Measurements from ENCODE around the gene KIF6.

- TF ChIP-seq CTCF (IDR thresholded peaks at IDR 0.05; ENCODE audit: control extremely low read depth in 1 of 3, insufficient read depth in 1 of 3, low read depth in 1 of 3, low read length in 3 of 3) (no peak), TAF1 (IDR thresholded peaks at IDR 0.05; ENCODE audit: low read depth, low read length) (no peak), FOSL1 (IDR thresholded peaks at IDR 0.05; ENCODE audit: insufficient read depth, low read depth, low read length) (no peak), BRCA1 (IDR thresholded peaks at IDR 0.05; ENCODE audit: low read depth, low read length) (no peak), POLR2AphosphoS5 (IDR thresholded peaks at IDR 0.05; ENCODE audit: low read depth, low read length) (no peak), USF2 (IDR thresholded peaks at IDR 0.05; ENCODE audit: low read length) (no peak), KDM5A (IDR thresholded peaks at IDR 0.05; ENCODE audit: low read length) (no peak)
These were observed 67.7 kb downstream of the KIF6 start for GRCh38 chr6:39657355-39658135.

All from H1 (cell line).